ENCODE measurements around the gene CYP4F3. TPM values are rescaled to one million over a fixed set of nuclear protein-coding genes. Genes with fewer than 3 reads are reported as not detected.
"Not testable (repeated sequence)": the region's sequence is repeated elsewhere in the genome, so short reads cannot be mapped to it uniquely, and the experiment has no call there.

Gene CYP4F3
- total RNA-seq (2014; rRNA removed; shearing (Covaris generic)) = not detected in 2 replicates

- H3K36me3 ChIP-seq (replicated peaks; ENCODE audit: control insufficient read depth, insufficient read depth, low read length) = no peaks in the 10 kb centered on the region
- DNase-seq = no peak
- no peaks in the 10 kb centered on the region for H3K27me3 ChIP-seq (ENCODE audit: control insufficient read depth, insufficient read depth, low read length)
- no peak within 1 kb of the TSS for H3K4me3 ChIP-seq (ENCODE audit: insufficient read depth, low read depth, low read length)
Observed at GRCh38 chr19:15640294-15640903, at the start of gene CYP4F3. Gene CYP4F3 (plus strand): TSS chr19:15640897. CDS start chr19:15641416, 519 bp downstream.

- no peak for DNase-seq
- no peaks in the 10 kb centered on the region for H3K27me3 ChIP-seq (ENCODE audit: control insufficient read depth, insufficient read depth, low read length)
- no peak overlapping the region for H3K4me3 ChIP-seq (ENCODE audit: insufficient read depth, low read depth, low read length)
- H3K36me3 ChIP-seq (replicated peaks; ENCODE audit: control insufficient read depth, insufficient read depth, low read length) = no peaks in the 10 kb centered on the region
Observed at GRCh38 chr19:15591796-15592195, 48.9 kb upstream of the CYP4F3 start.

GRCh38 chr19:15592506-15592905 is 48.2 kb upstream of the CYP4F3 start:
- not testable (repeated sequence) for DNase-seq; H3K27me3 ChIP-seq (ENCODE audit: control insufficient read depth, insufficient read depth, low read length); H3K36me3 ChIP-seq (replicated peaks; ENCODE audit: control insufficient read depth, insufficient read depth, low read length); H3K4me3 ChIP-seq (ENCODE audit: insufficient read depth, low read depth, low read length)

- H3K36me3 ChIP-seq (replicated peaks; ENCODE audit: control insufficient read depth, insufficient read depth, low read length); DNase-seq; H3K27me3 ChIP-seq (ENCODE audit: control insufficient read depth, insufficient read depth, low read length); H3K4me3 ChIP-seq (ENCODE audit: insufficient read depth, low read depth, low read length): not testable (repeated sequence)
Observed at GRCh38 chr19:15593766-15594165, 46.9 kb upstream of the CYP4F3 start.

GRCh38 chr19:15595069-15595468 is 45.6 kb upstream of the CYP4F3 start:
- Histone ChIP-seq H3K36me3 (replicated peaks; ENCODE audit: control insufficient read depth, insufficient read depth, low read length) (no peaks in the 10 kb centered on the region), H3K4me3 (ENCODE audit: insufficient read depth, low read depth, low read length) (no peak overlapping the region), H3K27me3 (ENCODE audit: control insufficient read depth, insufficient read depth, low read length) (no peaks in the 10 kb centered on the region)
- DNase-seq = no peak

GRCh38 chr19:15607978-15608925 is 32.4 kb upstream of the CYP4F3 start:
- not testable (repeated sequence) for DNase-seq; H3K27me3 ChIP-seq (ENCODE audit: control insufficient read depth, insufficient read depth, low read length); H3K4me3 ChIP-seq (ENCODE audit: insufficient read depth, low read depth, low read length); H3K36me3 ChIP-seq (replicated peaks; ENCODE audit: control insufficient read depth, insufficient read depth, low read length)

GRCh38 chr19:15609261-15609660 is 31.4 kb upstream of the CYP4F3 start:
- H3K36me3 ChIP-seq (replicated peaks; ENCODE audit: control insufficient read depth, insufficient read depth, low read length) = no peaks in the 10 kb centered on the region
- H3K27me3 ChIP-seq (ENCODE audit: control insufficient read depth, insufficient read depth, low read length) = no peaks in the 10 kb centered on the region
- no peak overlapping the region for H3K4me3 ChIP-seq (ENCODE audit: insufficient read depth, low read depth, low read length)
- no peak for DNase-seq

- H3K4me3 ChIP-seq (ENCODE audit: insufficient read depth, low read depth, low read length) = no peak overlapping the region
- no peaks in the 10 kb centered on the region for H3K36me3 ChIP-seq (replicated peaks; ENCODE audit: control insufficient read depth, insufficient read depth, low read length)
- DNase-seq = no peak
- H3K27me3 ChIP-seq (ENCODE audit: control insufficient read depth, insufficient read depth, low read length) = no peaks in the 10 kb centered on the region
Observed at GRCh38 chr19:15612342-15612741, 28.4 kb upstream of the CYP4F3 start.

- no peaks in the 10 kb centered on the region for H3K27me3 ChIP-seq (ENCODE audit: control insufficient read depth, insufficient read depth, low read length)
- no peaks in the 10 kb centered on the region for H3K36me3 ChIP-seq (replicated peaks; ENCODE audit: control insufficient read depth, insufficient read depth, low read length)
- DNase-seq = no peak
- H3K4me3 ChIP-seq (ENCODE audit: insufficient read depth, low read depth, low read length) = no peak overlapping the region
Observed at GRCh38 chr19:15613338-15613737, 27.4 kb upstream of the CYP4F3 start.

- H3K27me3 ChIP-seq (ENCODE audit: control insufficient read depth, insufficient read depth, low read length) = no peaks in the 10 kb centered on the region
- H3K36me3 ChIP-seq (replicated peaks; ENCODE audit: control insufficient read depth, insufficient read depth, low read length) = no peaks in the 10 kb centered on the region
- DNase-seq = no peak
- H3K4me3 ChIP-seq (ENCODE audit: insufficient read depth, low read depth, low read length) = no peak within 1 kb of the TSS
Observed at GRCh38 chr19:15614507-15615379, 26.0 kb upstream of the CYP4F3 start, which contains the start of gene CYP4F8. Gene CYP4F8 (plus strand): TSS chr19:15615218. CDS start chr19:15615617, 399 bp downstream.

GRCh38 chr19:15615526-15615925 is 25.2 kb upstream of the CYP4F3 start:
- Histone ChIP-seq H3K36me3 (replicated peaks; ENCODE audit: control insufficient read depth, insufficient read depth, low read length) (no peaks in the 10 kb centered on the region), H3K27me3 (ENCODE audit: control insufficient read depth, insufficient read depth, low read length) (no peaks in the 10 kb centered on the region), H3K4me3 (ENCODE audit: insufficient read depth, low read depth, low read length) (no peak overlapping the region)
- no peak for DNase-seq

- H3K4me3 ChIP-seq (ENCODE audit: insufficient read depth, low read depth, low read length) = no peak overlapping the region
- DNase-seq = no peak
- no peaks in the 10 kb centered on the region for H3K36me3 ChIP-seq (replicated peaks; ENCODE audit: control insufficient read depth, insufficient read depth, low read length)
- H3K27me3 ChIP-seq (ENCODE audit: control insufficient read depth, insufficient read depth, low read length) = no peaks in the 10 kb centered on the region
Observed at GRCh38 chr19:15616183-15616582, 24.5 kb upstream of the CYP4F3 start.

- no peak for DNase-seq
- no peaks in the 10 kb centered on the region for H3K27me3 ChIP-seq (ENCODE audit: control insufficient read depth, insufficient read depth, low read length)
- no peak overlapping the region for H3K4me3 ChIP-seq (ENCODE audit: insufficient read depth, low read depth, low read length)
- H3K36me3 ChIP-seq (replicated peaks; ENCODE audit: control insufficient read depth, insufficient read depth, low read length) = no peaks in the 10 kb centered on the region
Observed at GRCh38 chr19:15616627-15617270, 23.9 kb upstream of the CYP4F3 start.

GRCh38 chr19:15618321-15618720 is 22.4 kb upstream of the CYP4F3 start:
- no peak for DNase-seq
- Histone ChIP-seq H3K36me3 (replicated peaks; ENCODE audit: control insufficient read depth, insufficient read depth, low read length) (no peaks in the 10 kb centered on the region), H3K27me3 (ENCODE audit: control insufficient read depth, insufficient read depth, low read length) (no peaks in the 10 kb centered on the region), H3K4me3 (ENCODE audit: insufficient read depth, low read depth, low read length) (no peak overlapping the region)
